Small intestine (tissue), 7 donors: ENCODE data around the gene CLDN12. TPM values are rescaled to one million over a fixed set of nuclear protein-coding genes. Genes with fewer than 3 reads are reported as not detected.

Experiments used
- DNase-seq, 2 donors: peaks; one replicate each; pipeline versions ENCODE4 v3.0.0 to v3.0.0-alpha.2; 2013
- FAIRE-seq: peaks from 2 replicates; lab custom pipeline; 2012; peaks lifted over from hg19 to GRCh38; lab: Jason Lieb, UNC
- H3K27ac ChIP-seq, 3 donors: one replicate each; pipeline ENCODE4 v1.5.1; 2013; ENCODE audit warnings: low read length in 2 of 3, mild to moderate bottlenecking in 2 of 3, control low read depth in 1 of 3, inconsistent platforms in 1 of 3, low read depth in 1 of 3, moderate library complexity in 1 of 3
- H3K27me3 ChIP-seq, 3 donors: one replicate each; pipeline ENCODE4 v1.6.1; 2013; ENCODE audit warnings: low read length in 3 of 3, inconsistent platforms in 1 of 3; ENCODE audit not compliant: control insufficient read depth in 3 of 3, insufficient read depth in 3 of 3
- H3K36me3 ChIP-seq, 3 donors: one replicate each; pipeline ENCODE4 v1.6.1; 2013; ENCODE audit warnings: low read length in 3 of 3, inconsistent platforms in 1 of 3, low read depth in 1 of 3, mild to moderate bottlenecking in 1 of 3, moderate library complexity in 1 of 3; ENCODE audit not compliant: control insufficient read depth in 3 of 3, insufficient read depth in 2 of 3
- H3K4me1 ChIP-seq, 3 donors: one replicate each; pipeline ENCODE4 v1.6.1; 2013; ENCODE audit warnings: low read length in 2 of 3, inconsistent platforms in 1 of 3, low read depth in 1 of 3, mild to moderate bottlenecking in 1 of 3, moderate library complexity in 1 of 3; ENCODE audit not compliant: control insufficient read depth in 3 of 3, insufficient read depth in 2 of 3
- H3K4me3 ChIP-seq, 3 donors: one replicate each; pipeline ENCODE4 v1.5.1; 2013; ENCODE audit warnings: low read length in 3 of 3, control low read depth in 1 of 3, inconsistent platforms in 1 of 3, low read depth in 1 of 3, mild to moderate bottlenecking in 1 of 3, moderate library complexity in 1 of 3
- H3K9me3 ChIP-seq, 2 donors: one replicate each; pipeline ENCODE4 v1.6.1; 2013; ENCODE audit warnings: low read depth in 1 of 2, low read length in 1 of 2; ENCODE audit not compliant: control insufficient read depth in 2 of 2, insufficient read depth in 1 of 2
- WGBS, 3 donors: extraction: QIAGEN DNeasy Blood & Tissue Kit; methylation state at CpG; one replicate each; pipeline ENCODE4 v1.1.7; 2013; 5-methylcytosine and 5-hydroxymethylcytosine counted together
- polyA plus RNA-seq, 4 donors: library from polyadenylated mRNA; stranded (reverse) in 3 of 4; unstranded in 1 of 4; fragments of 200-250 nt in 3 of 4; fragments of 120-200 nt in 1 of 4; gene quantifications; one replicate each; pipeline versions ENCODE4 v1.2.1 to v1.2.3, GENCODE V29; 2013
- donor health status: healthy with polysubstance abuse.
- donor health status: control.
- donor health status: control.
- donor health status: Bipolar disorder and iron deficiency.
- donor health status: healthy.

Gene CLDN12
- polyA plus RNA-seq, 4 donors, result 9.7 to 39.9 (median 22.0) TPM

- H3K36me3 ChIP-seq, result no peaks in the 10 kb centered on the region
- FAIRE-seq (no peak), DNase-seq (no peak)
- H3K27me3 ChIP-seq, result no peaks in the 10 kb centered on the region
- WGBS, 3 donors, result 47 to 51% (median 50%) methylated on average over 2 of the region's 2 CpGs
- H3K27ac ChIP-seq, result no peak overlapping the region
- H3K4me1 ChIP-seq, result no peaks in the 10 kb centered on the region
- H3K9me3 ChIP-seq, result no peaks in the 10 kb centered on the region
- H3K4me3 ChIP-seq, result no peak overlapping the region
These were observed 42.4 kb downstream of the CLDN12 start for GRCh38 chr7:90445633-90446032.

- H3K9me3 ChIP-seq, result no peaks in the 10 kb centered on the region
- FAIRE-seq, result no peak
- 57 to 63% (median 62%) methylated on average over 4 of the region's 4 CpGs for WGBS, 3 donors
These were observed 43.1 kb downstream of the CLDN12 start for GRCh38 chr7:90446137-90446899.

GRCh38 chr7:90453259-90453891 is 50.1 kb downstream of the CLDN12 start:
- DNase-seq (no peak), FAIRE-seq (no peak)
- Histone ChIP-seq H3K27ac (no peak overlapping the region), H3K4me3 (no peak overlapping the region), H3K9me3 (no peaks in the 10 kb centered on the region), H3K4me1 (no peaks in the 10 kb centered on the region), H3K27me3 (no peaks in the 10 kb centered on the region), H3K36me3 (no peaks in the 10 kb centered on the region)

More at GRCh38 chr7:90446137-90446899, 43.1 kb downstream of the CLDN12 start:
- no peak for DNase-seq
- no peaks in the 10 kb centered on the region for H3K27me3 ChIP-seq
- H3K4me3 ChIP-seq, result no peak overlapping the region
- no peaks in the 10 kb centered on the region for H3K36me3 ChIP-seq
- H3K27ac ChIP-seq, result no peak overlapping the region
- no peaks in the 10 kb centered on the region for H3K4me1 ChIP-seq

GRCh38 chr7:90453931-90454330 is 50.7 kb downstream of the CLDN12 start:
- DNase-seq (no peak), FAIRE-seq (no peak)
- WGBS, 3 donors, result 14 to 40% (median 28%) methylated on average over 1 of the region's 1 CpG
- Histone ChIP-seq H3K27ac (no peak overlapping the region), H3K4me3 (no peak overlapping the region), H3K27me3 (no peaks in the 10 kb centered on the region), H3K9me3 (no peaks in the 10 kb centered on the region), H3K36me3 (no peaks in the 10 kb centered on the region), H3K4me1 (no peaks in the 10 kb centered on the region)

- Histone ChIP-seq H3K9me3 (no peaks in the 10 kb centered on the region), H3K27me3 (no peaks in the 10 kb centered on the region), H3K27ac (no peak overlapping the region), H3K4me3 (no peak overlapping the region), H3K36me3 (no peaks in the 10 kb centered on the region), H3K4me1 (no peaks in the 10 kb centered on the region)
- WGBS, 3 donors, result 30 to 32% (median 32%) methylated on average over 6 of the region's 6 CpGs
- DNase-seq, result peak; percentile 47 to 58
- FAIRE-seq, result no peak
These were observed 52.1 kb downstream of the CLDN12 start for GRCh38 chr7:90455163-90456030.

GRCh38 chr7:90458104-90458503 is 54.8 kb downstream of the CLDN12 start:
- DNase-seq (no peak), FAIRE-seq (no peak)
- H3K27me3 ChIP-seq, result no peaks in the 10 kb centered on the region
- no peak overlapping the region for H3K27ac ChIP-seq
- H3K36me3 ChIP-seq, result no peaks in the 10 kb centered on the region
- WGBS, 3 donors, result 66 to 74% (median 68%) methylated on average over 2 of the region's 2 CpGs
- no peaks in the 10 kb centered on the region for H3K9me3 ChIP-seq
- peaks cover 0 to 4% (median 0%) of the 10 kb centered on the region in 3 donors for H3K4me1 ChIP-seq
- no peak overlapping the region for H3K4me3 ChIP-seq

- no peak for FAIRE-seq
- 82 to 94% (median 90%) methylated on average over 4 of the region's 4 CpGs for WGBS, 3 donors
These were observed 56.6 kb downstream of the CLDN12 start for GRCh38 chr7:90459888-90460287.

GRCh38 chr7:90461219-90461618 is 58.0 kb downstream of the CLDN12 start:
- DNase-seq (no peak), FAIRE-seq (no peak)

More at GRCh38 chr7:90459888-90460287, 56.6 kb downstream of the CLDN12 start:
- Histone ChIP-seq H3K27me3 (no peaks in the 10 kb centered on the region), H3K27ac (no peak overlapping the region), H3K4me3 (no peak overlapping the region), H3K36me3 (no peaks in the 10 kb centered on the region), H3K4me1 (peaks cover 0 to 9% (median 0%) of the 10 kb centered on the region in 3 donors), H3K9me3 (peaks cover 0 to 12% of the 10 kb centered on the region in 2 donors)
- no peak for DNase-seq

More at GRCh38 chr7:90461219-90461618, 58.0 kb downstream of the CLDN12 start:
- Histone ChIP-seq H3K9me3 (peaks cover 0 to 12% of the 10 kb centered on the region in 2 donors), H3K4me3 (no peak overlapping the region), H3K4me1 (peaks cover 0 to 9% (median 0%) of the 10 kb centered on the region in 3 donors), H3K27me3 (no peaks in the 10 kb centered on the region), H3K27ac (no peak overlapping the region), H3K36me3 (no peaks in the 10 kb centered on the region)
